HCT116 (cell line): ENCODE results near the gene CHRNE. TPM values are rescaled to one million over a fixed set of nuclear protein-coding genes. Genes with fewer than 3 reads are reported as not detected.

ENCODE experiments used
- ATAC-seq: fragments of 200-7000 bp; cut with Tn5 transposase; 2 replicates; pipeline ENCODE4 v1.9.1; 2020; ENCODE audit warnings: mild to moderate bottlenecking, moderate library complexity
- BruUV-seq: library from RNA; stranded (reverse); fragments of 400-500 nt; replicated peaks from 2 replicates; lab custom pipeline; 2021; lab: Mats Ljungman, UMichigan
- CTCF ChIA-PET: fragments of 300-600 bp; sonication (Branson Sonifier 250); formaldehyde crosslinking; loops from one replicate; lab custom pipeline; 2021; ENCODE audit warnings: antibody characterized with exemption; lab: Charles Lee
- POLR2A ChIA-PET: fragments of 300-600, 350-600 bp; sonication (Branson Sonifier 250); formaldehyde crosslinking; loops from one replicate; lab custom pipeline; 2021; ENCODE audit warnings: antibody characterized with exemption; lab: Charles Lee
- RAD21 ChIA-PET, 2 experiments: fragments of 300-600 bp; sonication (Branson Sonifier 250); formaldehyde crosslinking; loops; one replicate each; lab custom pipeline; 2023; ENCODE audit warnings: low total read pairs in 2 of 2; ENCODE audit not compliant: uncharacterized antibody in 2 of 2, unreplicated experiment in 2 of 2, low non-redundant PET in 1 of 2; lab: Charles Lee
- DNase-seq: peaks from one replicate; pipeline ENCODE4 v3.0.0-alpha.2; 2010; ENCODE audit warnings: low read depth, low spot score
- H2AFZ ChIP-seq: fragments of 200-600 bp; shearing (Covaris generic), sonication (generic); 2 replicates; pipeline ENCODE4 v1.6.1; 2017; ENCODE audit warnings: low read depth, mixed run types, mixed read lengths, antibody characterized with exemption, low read length; ENCODE audit not compliant: poor library complexity, severe bottlenecking
- H3K27ac ChIP-seq: 2 replicates; pipeline ENCODE4 v1.5.1; 2012; ENCODE audit warnings: low read depth, low read length
- H3K27me3 ChIP-seq: fragments of 200-600 bp; sonication (generic); 2 replicates; pipeline ENCODE4 v1.6.1; 2016; ENCODE audit warnings: mixed run types, low read length, mixed read lengths; ENCODE audit not compliant: insufficient read depth
- H3K36me3 ChIP-seq, 2 experiments: fragments of 200-500 bp in 1 of 2; fragments of 200-600 bp in 1 of 2; sonication (Bioruptor generic) in 1 of 2; sonication (generic) in 1 of 2; 2 replicates each; pipeline versions ENCODE4 v1.5.1 to v1.6.1; 2014 to 2016; ENCODE audit warnings: low read length in 2 of 2, inconsistent platforms in 1 of 2, mixed read lengths in 1 of 2, mixed run types in 1 of 2; ENCODE audit not compliant: insufficient read depth in 2 of 2, control insufficient read depth in 1 of 2
- H3K4me1 ChIP-seq, 2 experiments: fragments of 200-600 bp in 1 of 2; sonication (generic) in 1 of 2; 2 replicates each; pipeline versions ENCODE4 v1.5.1 to v1.6.1; 2012 to 2017; ENCODE audit warnings: low read length in 2 of 2, inconsistent platforms in 1 of 2, mild to moderate bottlenecking in 1 of 2, mixed read lengths in 1 of 2, mixed run types in 1 of 2, moderate library complexity in 1 of 2; ENCODE audit not compliant: insufficient read depth in 2 of 2, control insufficient read depth in 1 of 2
- H3K4me2 ChIP-seq: fragments of 200-600 bp; sonication (generic); 2 replicates; pipeline ENCODE4 v1.6.1; 2017; ENCODE audit warnings: mixed run types, low read length, mixed read lengths
- H3K4me3 ChIP-seq, 2 experiments: fragments of 200-600 bp in 1 of 2; sonication (generic) in 1 of 2; replicated peaks in 1 of 2; 2 replicates each; pipeline ENCODE4 v1.5.1; 2011 to 2016; ENCODE audit warnings: low read length in 2 of 2, control low read depth in 1 of 2, low read depth in 1 of 2, mild to moderate bottlenecking in 1 of 2, mixed read lengths in 1 of 2, mixed run types in 1 of 2
- H3K79me2 ChIP-seq: fragments of 200-600 bp; sonication (generic); 2 replicates; pipeline ENCODE4 v1.6.1; 2017; ENCODE audit warnings: mild to moderate bottlenecking, mixed run types, low read length, moderate library complexity, mixed read lengths; ENCODE audit not compliant: insufficient read depth
- H3K9ac ChIP-seq: fragments of 200-600 bp; sonication (generic); 2 replicates; pipeline ENCODE4 v1.6.1; 2016; ENCODE audit warnings: low read length, mixed read lengths
- H3K9me2 ChIP-seq: fragments of 200-600 bp; sonication (generic), shearing (Covaris generic); 2 replicates; pipeline ENCODE4 v1.6.1; 2017; ENCODE audit warnings: mixed run types, mild to moderate bottlenecking, moderate library complexity; ENCODE audit not compliant: insufficient read depth
- H3K9me3 ChIP-seq, 2 experiments: fragments of 200-500 bp in 1 of 2; fragments of 200-600 bp in 1 of 2; sonication (Bioruptor generic) in 1 of 2; sonication (generic) in 1 of 2; 2 replicates each; pipeline ENCODE4 v1.6.1; 2014 to 2017; ENCODE audit warnings: low read length in 2 of 2, mixed read lengths in 2 of 2, inconsistent platforms in 1 of 2, low read depth in 1 of 2, mild to moderate bottlenecking in 1 of 2, mixed run types in 1 of 2, moderate library complexity in 1 of 2; ENCODE audit not compliant: control insufficient read depth in 1 of 2, insufficient read depth in 1 of 2
- H4K20me1 ChIP-seq: fragments of 200-600 bp; sonication (generic), shearing (Covaris generic); 2 replicates; pipeline ENCODE4 v1.6.1; 2017; ENCODE audit warnings: mixed run types, mild to moderate bottlenecking, moderate library complexity; ENCODE audit not compliant: insufficient read depth
- CBX3 ChIP-seq: IDR thresholded peaks from 2 replicates; pipeline ENCODE4 v1.6.1; 2012; ENCODE audit warnings: low read depth
- CEBPB ChIP-seq: IDR thresholded peaks from 2 replicates; pipeline ENCODE4 v1.6.1; 2012; ENCODE audit warnings: low read depth
- ELF1 ChIP-seq: IDR thresholded peaks from 2 replicates; pipeline ENCODE4 v1.6.1; 2012; ENCODE audit warnings: low read depth, borderline replicate concordance
- EZH2 ChIP-seq: fragments of 200-600 bp; sonication (generic); IDR thresholded peaks from 2 replicates; pipeline ENCODE4 v1.6.1; 2017; ENCODE audit warnings: antibody characterized with exemption, mixed run types
- EZH2phosphoT487 ChIP-seq: fragments of 200-600 bp; IDR thresholded peaks from 2 replicates; pipeline ENCODE4 v1.6.1; 2018; ENCODE audit warnings: antibody characterized with exemption, borderline replicate concordance
- JUND ChIP-seq: IDR thresholded peaks from 2 replicates; pipeline ENCODE4 v1.6.1; 2012
- MAX ChIP-seq: IDR thresholded peaks from 2 replicates; pipeline ENCODE4 v1.6.1; 2012
- POLR2A ChIP-seq: IDR thresholded peaks from 2 replicates; pipeline ENCODE4 v1.7.0; 2011; ENCODE audit warnings: borderline replicate concordance; ENCODE audit not compliant: insufficient read depth, insufficient read length; ENCODE audit errors: extremely low read depth
- POLR2AphosphoS5 ChIP-seq: IDR thresholded peaks from 2 replicates; pipeline ENCODE4 v1.6.1; 2011; ENCODE audit warnings: mild to moderate bottlenecking, low read depth, low read length, moderate library complexity
- RAD21 ChIP-seq: IDR thresholded peaks from 2 replicates; pipeline ENCODE4 v1.6.1; 2012; ENCODE audit warnings: low read depth, mild to moderate bottlenecking
- REST ChIP-seq: IDR thresholded peaks from 2 replicates; pipeline ENCODE4 v1.6.1; 2012; ENCODE audit warnings: low read depth
- ZFX ChIP-seq: fragments of 450-650 bp; IDR thresholded peaks from 2 replicates; pipeline ENCODE4 v1.6.1; 2017
- intact Hi-C: fragments of 100-400 bp; cut with micrococcal nuclease; formaldehyde crosslinking; loops from 2 replicates; pipeline ENCODE4 v1.10.0; 2022
- total RNA-seq: library from RNA; stranded (reverse); gene quantifications from one replicate; pipeline ENCODE4 v1.2.1, GENCODE V29; 2021; ENCODE audit not compliant: unreplicated experiment
- TF ChIP-seq, protein P1 (sequence below): IDR thresholded peaks from 2 replicates; pipeline ENCODE4 v1.6.1; 2012

CHRNE gene
- total RNA-seq, 1 experiment from 2014 or later: 0.30 TPM

- DNase-seq (no peak), ATAC-seq (no peak)
- Histone ChIP-seq H3K27me3 (no peaks in the 10 kb centered on the region), H3K27ac (no peak overlapping the region), H3K4me2 (no peak overlapping the region), H3K4me3 (no peak overlapping the region), H2AFZ (no peak overlapping the region), H3K9ac (no peak overlapping the region), H4K20me1 (no peaks in the 10 kb centered on the region), H3K9me3 (no peaks in the 10 kb centered on the region), H3K4me1 (peaks cover 8 to 9% of the 10 kb centered on the region in 2 experiments), H3K79me2 (peaks cover 2% of the 10 kb centered on the region; the same call in 1 of the 2 replicates), H3K9me2 (no peaks in the 10 kb centered on the region), H3K36me3 (peaks cover 0 to 9% of the 10 kb centered on the region in 2 experiments; a peak in 1 of 4 replicates)
- CTCF ChIA-PET: no interaction called here
- no TSS peak for BruUV-seq
- TF ChIP-seq MAX (no peak), POLR2AphosphoS5 (no peak), CBX3 (no peak), ZFX (no peak), ELF1 (no peak), CEBPB (no peak), REST (no peak), RAD21 (no peak), EZH2phosphoT487 (no peak), POLR2A (no peak), JUND (no peak), EZH2 (no peak)
- TF ChIP-seq, protein P1, sequence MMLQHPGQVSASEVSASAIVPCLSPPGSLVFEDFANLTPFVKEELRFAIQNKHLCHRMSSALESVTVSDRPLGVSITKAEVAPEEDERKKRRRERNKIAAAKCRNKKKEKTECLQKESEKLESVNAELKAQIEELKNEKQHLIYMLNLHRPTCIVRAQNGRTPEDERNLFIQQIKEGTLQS: no peak
- intact Hi-C loops: no loop called here
- RAD21 ChIA-PET: no interaction called here
- POLR2A ChIA-PET: no interaction called here
Observed at GRCh38 chr17:4932756-4933155, 29.9 kb upstream of the CHRNE start.
